Activated naive CD8-positive, alpha-beta T cell (primary cell): ENCODE data around the gene GSTM2.
"Not testable (repeated sequence)": the region's sequence is repeated elsewhere in the genome, so short reads cannot be mapped to it uniquely, and the experiment has no call there.

ENCODE experiments used
- H3K27ac Mint-ChIP-seq: one replicate; pipeline ENCODE4 v1.8.0; 2021; ENCODE audit warnings: mixed read lengths
- H3K27me3 Mint-ChIP-seq: one replicate; pipeline ENCODE4 v1.8.0; 2021; ENCODE audit warnings: mixed read lengths
- H3K36me3 Mint-ChIP-seq: one replicate; pipeline ENCODE4 v1.8.0; 2021; ENCODE audit warnings: mixed read lengths
- H3K4me1 Mint-ChIP-seq: one replicate; pipeline ENCODE4 v1.8.0; 2021; ENCODE audit warnings: low read depth, mixed read lengths
- H3K4me3 Mint-ChIP-seq: one replicate; pipeline ENCODE4 v1.8.0; 2021; ENCODE audit warnings: mild to moderate bottlenecking, mixed read lengths
- H3K9me3 Mint-ChIP-seq: one replicate; pipeline ENCODE4 v1.8.0; 2021; ENCODE audit warnings: low read depth, mixed read lengths

The GSTM2 gene

GRCh38 chr1:109676683-109677381 lies 9.0 kb downstream of the GSTM2 start:
- H3K4me3 Mint-ChIP-seq, H3K9me3 Mint-ChIP-seq, H3K27ac Mint-ChIP-seq, H3K4me1 Mint-ChIP-seq, H3K27me3 Mint-ChIP-seq, H3K36me3 Mint-ChIP-seq: not testable (repeated sequence)

- Mint-ChIP-seq H3K27ac (no peak overlapping the region), H3K36me3 (no peaks in the 10 kb centered on the region), H3K4me1 (no peaks in the 10 kb centered on the region), H3K9me3 (no peaks in the 10 kb centered on the region), H3K4me3 (no peak overlapping the region), H3K27me3 (no peaks in the 10 kb centered on the region)
These were observed 9.6 kb downstream of the GSTM2 start for GRCh38 chr1:109677459-109677858.

- H3K9me3 Mint-ChIP-seq, H3K27ac Mint-ChIP-seq, H3K27me3 Mint-ChIP-seq, H3K36me3 Mint-ChIP-seq, H3K4me1 Mint-ChIP-seq, H3K4me3 Mint-ChIP-seq: not testable (repeated sequence)
These were observed 10.8 kb downstream of the GSTM2 start for GRCh38 chr1:109678637-109679036.

- not testable (repeated sequence) for H3K4me3 Mint-ChIP-seq, H3K27me3 Mint-ChIP-seq, H3K4me1 Mint-ChIP-seq, H3K9me3 Mint-ChIP-seq, H3K27ac Mint-ChIP-seq, H3K36me3 Mint-ChIP-seq
These were observed 16.9 kb downstream of the GSTM2 start for GRCh38 chr1:109684777-109685176.

GRCh38 chr1:109685399-109685798 lies 17.5 kb downstream of the GSTM2 start:
- H3K36me3 Mint-ChIP-seq, H3K9me3 Mint-ChIP-seq, H3K4me1 Mint-ChIP-seq, H3K27ac Mint-ChIP-seq, H3K4me3 Mint-ChIP-seq, H3K27me3 Mint-ChIP-seq: not testable (repeated sequence)

GRCh38 chr1:109685890-109686289 lies 18.0 kb downstream of the GSTM2 start:
- not testable (repeated sequence) for H3K4me3 Mint-ChIP-seq, H3K27me3 Mint-ChIP-seq, H3K4me1 Mint-ChIP-seq, H3K9me3 Mint-ChIP-seq, H3K36me3 Mint-ChIP-seq, H3K27ac Mint-ChIP-seq

- not testable (repeated sequence) for H3K27ac Mint-ChIP-seq, H3K36me3 Mint-ChIP-seq, H3K4me3 Mint-ChIP-seq
These were observed 19.3 kb downstream of the GSTM2 start for GRCh38 chr1:109687109-109687508.

GRCh38 chr1:109687641-109688499 lies 20.0 kb downstream of the GSTM2 start, which contains the start of gene GSTM1:
Gene GSTM1 (plus strand): TSS chr1:109687817. CDS start chr1:109687874, 57 bp downstream.
- Mint-ChIP-seq H3K27ac (no peak within 1 kb of the TSS), H3K27me3 (no peaks in the 10 kb centered on the region), H3K4me1 (no peaks in the 10 kb centered on the region), H3K9me3 (no peaks in the 10 kb centered on the region), H3K4me3 (no peak within 1 kb of the TSS), H3K36me3 (no peaks in the 10 kb centered on the region)

More at GRCh38 chr1:109687109-109687508, 19.3 kb downstream of the GSTM2 start:
- not testable (repeated sequence) for H3K4me1 Mint-ChIP-seq, H3K27me3 Mint-ChIP-seq, H3K9me3 Mint-ChIP-seq

- H3K27ac Mint-ChIP-seq = no peak overlapping the region
- H3K9me3 Mint-ChIP-seq = no peaks in the 10 kb centered on the region
- no peaks in the 10 kb centered on the region for H3K36me3 Mint-ChIP-seq
- H3K4me1 Mint-ChIP-seq = no peaks in the 10 kb centered on the region
- no peaks in the 10 kb centered on the region for H3K27me3 Mint-ChIP-seq
- H3K4me3 Mint-ChIP-seq = no peak overlapping the region
These were observed 22.1 kb downstream of the GSTM2 start for GRCh38 chr1:109689844-109690405.

GRCh38 chr1:109691759-109692158 lies 23.9 kb downstream of the GSTM2 start:
- Mint-ChIP-seq H3K4me1 (no peaks in the 10 kb centered on the region), H3K27me3 (no peaks in the 10 kb centered on the region), H3K27ac (no peak overlapping the region), H3K4me3 (no peak overlapping the region), H3K9me3 (no peaks in the 10 kb centered on the region), H3K36me3 (no peaks in the 10 kb centered on the region)

- H3K4me3 Mint-ChIP-seq, H3K9me3 Mint-ChIP-seq, H3K36me3 Mint-ChIP-seq, H3K27ac Mint-ChIP-seq, H3K4me1 Mint-ChIP-seq, H3K27me3 Mint-ChIP-seq: not testable (repeated sequence)
These were observed 26.5 kb downstream of the GSTM2 start for GRCh38 chr1:109694400-109694799.

GRCh38 chr1:109695138-109695537 lies 27.3 kb downstream of the GSTM2 start:
- H3K4me3 Mint-ChIP-seq, H3K27ac Mint-ChIP-seq, H3K36me3 Mint-ChIP-seq, H3K9me3 Mint-ChIP-seq, H3K4me1 Mint-ChIP-seq, H3K27me3 Mint-ChIP-seq: not testable (repeated sequence)

GRCh38 chr1:109697066-109697465 lies 29.2 kb downstream of the GSTM2 start:
- H3K4me3 Mint-ChIP-seq = no peak overlapping the region
- no peaks in the 10 kb centered on the region for H3K9me3 Mint-ChIP-seq
- no peak overlapping the region for H3K27ac Mint-ChIP-seq
- no peaks in the 10 kb centered on the region for H3K4me1 Mint-ChIP-seq
- no peaks in the 10 kb centered on the region for H3K27me3 Mint-ChIP-seq
- no peaks in the 10 kb centered on the region for H3K36me3 Mint-ChIP-seq

- H3K27ac Mint-ChIP-seq, H3K27me3 Mint-ChIP-seq, H3K4me3 Mint-ChIP-seq, H3K36me3 Mint-ChIP-seq, H3K9me3 Mint-ChIP-seq, H3K4me1 Mint-ChIP-seq: not testable (repeated sequence)
These were observed 30.0 kb downstream of the GSTM2 start for GRCh38 chr1:109697861-109698260.

- not testable (repeated sequence) for H3K36me3 Mint-ChIP-seq, H3K27ac Mint-ChIP-seq, H3K4me3 Mint-ChIP-seq, H3K4me1 Mint-ChIP-seq, H3K9me3 Mint-ChIP-seq, H3K27me3 Mint-ChIP-seq
These were observed 35.1 kb downstream of the GSTM2 start for GRCh38 chr1:109702940-109703339.
